ENCODE measurements around the gene CCNJL.

GRCh38 chr5:160210606-160211005 is 101.8 kb downstream of the CCNJL start:
- TF ChIP-seq CTCF (IDR thresholded peaks at IDR 0.05) = no peak
- TF ChIP-seq POLR2A (IDR thresholded peaks at IDR 0.05) = no peak
